ENCODE results near the gene DTNA.
A peak's percentile ranks its signal among the peaks of the same experiment; 100 is the strongest.
"Not testable (repeated sequence)": the region's sequence is repeated elsewhere in the genome, so short reads cannot be mapped to it uniquely, and the experiment has no call there.

Gene DTNA

DNA sequence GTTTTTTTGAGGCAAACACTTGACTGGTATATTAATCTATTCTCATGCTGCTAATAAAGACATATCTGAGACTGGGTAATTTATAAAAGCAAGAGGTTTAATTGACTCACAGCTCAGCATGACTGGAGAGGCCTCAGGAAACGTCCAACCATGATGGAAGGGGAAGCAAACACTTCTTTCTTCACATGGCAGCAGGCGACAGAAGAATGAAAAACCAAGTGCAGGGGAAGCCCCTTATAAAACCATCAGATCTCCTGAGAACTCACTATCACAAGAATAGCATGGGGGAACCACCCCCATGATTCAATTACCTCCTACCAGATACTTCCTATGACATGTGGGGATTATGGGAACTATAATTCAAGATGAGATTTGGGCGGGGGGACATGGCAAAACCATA, 194.9 kb downstream of the DTNA start:
- DNase-seq (ENCODE audit: low spot score) = no peak

DNA sequence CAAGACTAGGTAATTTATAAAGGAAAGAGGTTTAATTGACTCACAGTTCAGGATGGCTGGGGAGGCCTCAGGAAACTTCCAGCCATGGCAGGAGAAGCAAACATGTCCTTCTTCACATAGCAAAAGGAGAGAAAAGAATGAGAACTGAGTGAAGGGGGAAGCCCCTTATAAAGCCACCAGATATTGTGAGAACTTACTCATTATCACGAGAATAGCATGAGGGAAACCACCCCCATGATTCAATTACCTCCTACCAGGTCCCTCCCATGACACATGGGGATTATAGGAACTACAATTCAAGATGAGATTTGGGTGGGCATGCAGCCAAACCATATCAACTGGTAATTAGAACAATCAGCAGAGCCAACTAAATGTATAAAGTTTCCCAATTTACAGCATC, 196.9 kb downstream of the DTNA start:
- DNase-seq (ENCODE audit: low spot score) = not testable (repeated sequence)

GRCh38 chr18:34909637-34910364, 199.7 kb downstream of the DTNA start:
- peak; percentile 35 for DNase-seq (ENCODE audit: low spot score)

GRCh38 chr18:34911081-34911480, 201.0 kb downstream of the DTNA start:
- no peak for DNase-seq (ENCODE audit: low spot score)

GRCh38 chr18:34911661-34912384, 201.7 kb downstream of the DTNA start:
- peak; percentile 49 for DNase-seq (ENCODE audit: low spot score)

- DNase-seq (ENCODE audit: low spot score) = peak; percentile 89
These were observed 204.0 kb downstream of the DTNA start for GRCh38 chr18:34913837-34914661.

DNA sequence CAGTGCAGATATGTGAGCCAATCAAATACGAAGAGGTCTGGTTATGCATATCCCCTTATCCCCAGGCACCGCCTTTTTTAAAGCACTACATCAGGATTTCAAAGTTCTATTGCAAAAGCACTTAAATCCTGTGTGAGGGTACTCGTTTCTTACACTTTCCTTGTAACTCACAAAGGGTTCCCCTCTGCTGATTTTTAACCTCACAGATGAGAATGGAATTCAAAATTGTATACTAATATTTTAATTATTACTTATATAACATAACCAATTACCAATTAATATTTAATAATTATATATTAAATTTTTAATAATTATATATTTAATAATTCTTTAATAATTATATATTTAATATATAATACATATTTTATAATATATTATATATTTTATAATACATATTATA, 204.9 kb downstream of the DTNA start:
- DNase-seq (ENCODE audit: low spot score) = no peak

GRCh38 chr18:34916539-34916938, 206.4 kb downstream of the DTNA start:
- not testable (repeated sequence) for DNase-seq (ENCODE audit: low spot score)

DNA sequence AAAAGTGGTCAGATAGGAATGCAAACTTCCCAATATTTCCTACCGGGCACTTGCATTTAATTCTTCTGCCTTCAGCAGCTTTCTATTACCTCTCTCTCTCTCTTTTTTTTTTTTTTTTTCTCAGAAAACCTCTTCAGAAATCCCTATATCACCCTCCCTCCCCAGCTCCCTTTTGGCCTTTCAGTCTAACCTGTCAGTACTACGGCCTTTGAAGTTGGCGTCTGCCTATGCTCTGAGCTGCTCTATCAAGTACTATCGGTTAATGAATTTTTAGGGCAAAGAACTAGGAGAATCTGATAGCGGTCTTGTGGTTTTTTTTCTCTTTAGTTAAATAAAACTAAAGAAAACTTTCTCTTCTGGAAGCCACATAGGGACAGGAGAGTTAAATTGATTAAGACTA, 208.8 kb downstream of the DTNA start:
- no peak for DNase-seq (ENCODE audit: low spot score)

GRCh38 chr18:34921226-34921625, 211.1 kb downstream of the DTNA start:
- DNase-seq (ENCODE audit: low spot score) = no peak

- DNase-seq (ENCODE audit: low spot score) = no peak
These were observed 211.8 kb downstream of the DTNA start for GRCh38 chr18:34921811-34922385.

DNA sequence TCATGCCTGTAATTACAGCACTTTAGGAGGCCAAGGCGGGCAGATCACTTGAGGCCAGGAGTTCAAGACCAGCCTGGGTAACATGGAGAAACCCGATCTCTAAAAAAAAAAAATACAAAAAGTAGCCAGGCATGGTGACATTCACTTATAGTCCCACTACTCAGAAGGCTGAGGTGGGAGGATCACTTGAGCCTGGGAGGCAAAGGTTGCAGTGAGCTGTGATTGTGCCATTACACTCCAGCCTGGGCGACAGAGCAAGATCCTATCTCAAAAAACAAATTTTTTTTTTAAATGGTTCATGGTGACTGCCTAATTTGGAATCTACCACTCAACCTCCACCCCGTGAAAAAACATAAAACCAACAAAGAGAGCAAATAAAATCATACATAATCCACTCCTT, 212.5 kb downstream of the DTNA start:
- DNase-seq (ENCODE audit: low spot score) = not testable (repeated sequence)

DNA sequence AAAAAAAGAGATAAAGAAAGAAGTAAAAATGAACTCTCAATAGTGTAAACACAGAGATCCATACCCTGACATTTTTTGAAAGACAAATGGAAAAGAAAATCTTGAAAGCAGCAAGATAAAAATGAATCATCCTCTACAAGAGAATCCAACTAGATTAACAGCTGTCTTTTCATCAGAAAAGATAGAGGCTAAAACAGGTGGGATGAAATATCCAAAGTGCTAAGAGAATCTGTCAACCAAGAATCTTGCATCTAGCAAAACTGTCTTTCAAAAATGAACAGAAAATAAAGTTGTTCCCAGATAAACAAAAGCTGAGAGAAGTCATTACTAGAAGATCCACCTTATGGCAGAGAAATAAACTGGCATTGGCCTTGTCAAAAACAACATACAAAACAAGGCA, 213.8 kb downstream of the DTNA start:
- DNase-seq (ENCODE audit: low spot score) = no peak

- no peak for DNase-seq (ENCODE audit: low spot score)
These were observed 216.6 kb downstream of the DTNA start for GRCh38 chr18:34926683-34927082.

- DNase-seq (ENCODE audit: low spot score) = no peak
These were observed 218.1 kb downstream of the DTNA start for GRCh38 chr18:34928088-34928753.

DNA sequence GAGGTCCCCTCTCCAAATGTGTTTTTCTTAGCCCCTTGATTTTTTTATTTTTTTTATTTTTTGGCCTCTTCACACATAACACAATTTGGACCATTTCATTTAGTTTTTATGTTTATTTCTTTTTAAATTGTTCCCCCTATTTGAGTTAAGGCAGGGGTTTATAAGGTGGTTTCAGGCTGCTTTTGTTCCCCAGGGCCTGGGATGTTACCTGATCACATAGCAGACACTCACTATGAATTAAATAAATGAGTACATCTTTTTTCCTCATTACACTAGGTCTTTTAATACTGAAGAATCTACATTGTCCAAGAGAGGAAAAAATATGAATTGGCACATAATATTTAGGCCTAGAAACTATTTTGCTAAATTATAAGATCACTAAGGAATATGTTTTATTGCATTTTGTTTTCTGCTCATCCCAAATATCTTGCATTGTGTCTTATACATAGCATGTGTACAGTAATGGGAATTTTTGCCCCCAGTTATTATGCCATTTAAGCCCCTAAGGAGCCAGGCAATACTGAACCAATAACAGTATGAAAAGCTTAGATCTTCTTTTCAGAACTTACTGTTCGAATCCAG, 218.7 kb downstream of the DTNA start:
- no peak for DNase-seq (ENCODE audit: low spot score)

DNA sequence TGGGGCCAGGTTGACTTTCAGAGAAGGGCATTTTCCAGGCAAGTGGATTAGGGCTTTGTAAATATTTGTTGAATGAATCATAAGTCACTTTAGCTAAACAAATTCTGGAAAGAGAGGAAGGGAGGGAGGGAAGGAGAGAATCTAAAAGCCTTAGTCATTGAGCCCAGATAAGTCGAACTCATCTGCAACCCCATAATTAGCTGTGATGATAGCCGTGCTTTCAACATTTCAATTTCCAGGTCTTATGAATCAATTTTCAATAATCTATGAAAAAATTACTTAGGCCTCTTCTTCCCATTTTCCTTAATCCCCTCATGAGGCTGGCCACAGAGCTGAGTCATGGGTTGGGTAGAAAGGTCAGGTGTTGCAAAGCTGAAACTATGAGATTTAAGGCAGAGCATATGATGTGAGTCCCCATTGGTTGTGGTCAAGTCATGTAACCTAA, 219.3 kb downstream of the DTNA start:
- no peak for DNase-seq (ENCODE audit: low spot score)

DNA sequence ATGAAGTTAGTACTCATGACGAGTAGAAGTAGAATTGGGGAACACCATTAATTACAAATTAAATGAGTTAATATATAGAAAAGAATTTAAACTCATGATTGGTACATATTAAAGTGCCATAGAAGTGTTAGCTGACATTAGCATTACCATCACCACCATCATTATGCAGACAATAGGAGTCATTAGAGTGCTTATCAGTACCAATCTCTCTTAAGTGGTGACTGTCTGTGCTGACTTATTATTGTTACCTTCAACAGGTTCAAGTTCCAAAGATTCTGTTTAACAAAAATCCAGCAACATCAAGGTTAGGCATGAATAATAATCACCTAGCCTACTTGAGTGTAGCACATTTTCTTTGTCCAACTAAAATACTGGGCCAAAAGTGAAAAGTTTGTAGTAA, 222.3 kb downstream of the DTNA start:
- DNase-seq (ENCODE audit: low spot score) = no peak

DNA sequence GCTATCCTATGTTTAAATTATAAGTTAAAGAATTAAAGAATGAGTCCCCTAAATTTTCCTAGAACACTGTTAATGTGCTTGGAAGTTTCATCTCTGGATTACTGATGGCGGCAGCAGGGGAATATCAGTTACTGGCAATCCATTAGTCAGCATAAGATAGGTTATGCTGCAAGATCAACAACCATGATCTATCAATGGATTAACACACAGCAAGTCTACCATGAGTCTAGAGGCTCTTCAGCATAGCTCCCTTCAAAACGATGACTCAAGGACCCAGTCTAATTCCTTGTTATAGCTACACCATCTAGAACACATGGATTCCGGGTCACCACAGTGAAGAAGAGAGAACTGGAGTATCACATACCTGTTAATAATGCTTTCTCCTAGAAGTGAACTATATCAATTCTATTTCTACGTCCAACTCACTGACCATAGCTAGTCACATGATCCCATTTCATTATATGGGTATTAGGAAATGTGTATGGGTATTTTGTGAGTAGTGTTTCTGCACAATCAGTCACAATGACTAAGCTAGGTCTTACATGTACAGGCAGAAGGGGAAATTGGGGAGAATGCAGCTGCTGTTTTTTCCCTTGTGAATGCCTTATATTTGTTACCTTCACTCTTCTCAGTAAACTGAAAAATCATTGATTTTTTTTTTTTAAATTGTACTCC, 222.8 kb downstream of the DTNA start:
- no peak for DNase-seq (ENCODE audit: low spot score)

DNA sequence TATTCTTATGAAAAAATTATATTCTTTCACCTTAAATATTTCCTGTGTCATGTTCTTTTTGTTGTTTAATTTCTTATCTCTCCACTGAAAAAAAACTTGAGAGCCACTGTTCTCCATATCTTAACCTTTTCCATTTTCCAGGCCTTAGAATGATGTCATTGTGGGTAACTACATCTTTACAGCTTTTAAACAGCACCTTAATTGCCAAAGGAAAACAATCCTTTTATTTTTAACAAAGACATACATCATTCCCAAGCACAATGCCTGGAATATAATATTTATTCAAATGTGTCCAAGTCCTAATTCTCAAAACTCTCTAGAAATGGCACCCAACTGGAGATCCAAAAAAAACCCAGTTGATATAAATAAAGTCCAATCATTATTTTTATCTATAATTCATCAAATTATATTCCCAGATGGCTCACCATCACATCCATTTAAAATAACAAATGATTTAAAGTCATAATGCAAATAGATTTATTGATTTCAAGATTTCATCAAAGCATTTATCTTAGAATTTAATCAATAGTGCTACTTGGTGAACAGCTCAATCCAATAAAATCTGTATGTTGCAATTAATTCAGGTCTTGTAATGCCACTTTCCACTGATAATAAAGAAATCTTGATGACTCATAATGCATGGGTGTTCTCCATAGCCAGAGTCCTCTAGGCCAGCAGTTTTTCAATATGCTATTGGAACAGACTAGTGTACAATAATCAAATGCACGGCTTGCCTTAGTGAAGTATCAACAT, 224.0 kb downstream of the DTNA start:
- no peak for DNase-seq (ENCODE audit: low spot score)

Data from globus pallidus (tissue), 1 donor.